Amniotic epithelial cell (primary cell): ENCODE data around the gene PIGN.
A peak's percentile ranks its signal among the peaks of the same experiment; 100 is the strongest.

Experiments
- DNase-seq: peaks from one replicate; pipeline ENCODE4 v3.0.0-alpha.2; 2010; ENCODE audit warnings: low read depth

The PIGN gene, protein sequence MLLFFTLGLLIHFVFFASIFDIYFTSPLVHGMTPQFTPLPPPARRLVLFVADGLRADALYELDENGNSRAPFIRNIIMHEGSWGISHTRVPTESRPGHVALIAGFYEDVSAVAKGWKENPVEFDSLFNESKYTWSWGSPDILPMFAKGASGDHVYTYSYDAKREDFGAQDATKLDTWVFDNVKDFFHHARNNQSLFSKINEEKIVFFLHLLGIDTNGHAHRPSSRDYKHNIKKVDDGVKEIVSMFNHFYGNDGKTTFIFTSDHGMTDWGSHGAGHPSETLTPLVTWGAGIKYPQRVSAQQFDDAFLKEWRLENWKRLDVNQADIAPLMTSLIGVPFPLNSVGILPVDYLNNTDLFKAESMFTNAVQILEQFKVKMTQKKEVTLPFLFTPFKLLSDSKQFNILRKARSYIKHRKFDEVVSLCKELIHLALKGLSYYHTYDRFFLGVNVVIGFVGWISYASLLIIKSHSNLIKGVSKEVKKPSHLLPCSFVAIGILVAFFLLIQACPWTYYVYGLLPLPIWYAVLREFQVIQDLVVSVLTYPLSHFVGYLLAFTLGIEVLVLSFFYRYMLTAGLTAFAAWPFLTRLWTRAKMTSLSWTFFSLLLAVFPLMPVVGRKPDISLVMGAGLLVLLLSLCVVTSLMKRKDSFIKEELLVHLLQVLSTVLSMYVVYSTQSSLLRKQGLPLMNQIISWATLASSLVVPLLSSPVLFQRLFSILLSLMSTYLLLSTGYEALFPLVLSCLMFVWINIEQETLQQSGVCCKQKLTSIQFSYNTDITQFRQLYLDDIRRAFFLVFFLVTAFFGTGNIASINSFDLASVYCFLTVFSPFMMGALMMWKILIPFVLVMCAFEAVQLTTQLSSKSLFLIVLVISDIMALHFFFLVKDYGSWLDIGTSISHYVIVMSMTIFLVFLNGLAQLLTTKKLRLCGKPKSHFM

DNA sequence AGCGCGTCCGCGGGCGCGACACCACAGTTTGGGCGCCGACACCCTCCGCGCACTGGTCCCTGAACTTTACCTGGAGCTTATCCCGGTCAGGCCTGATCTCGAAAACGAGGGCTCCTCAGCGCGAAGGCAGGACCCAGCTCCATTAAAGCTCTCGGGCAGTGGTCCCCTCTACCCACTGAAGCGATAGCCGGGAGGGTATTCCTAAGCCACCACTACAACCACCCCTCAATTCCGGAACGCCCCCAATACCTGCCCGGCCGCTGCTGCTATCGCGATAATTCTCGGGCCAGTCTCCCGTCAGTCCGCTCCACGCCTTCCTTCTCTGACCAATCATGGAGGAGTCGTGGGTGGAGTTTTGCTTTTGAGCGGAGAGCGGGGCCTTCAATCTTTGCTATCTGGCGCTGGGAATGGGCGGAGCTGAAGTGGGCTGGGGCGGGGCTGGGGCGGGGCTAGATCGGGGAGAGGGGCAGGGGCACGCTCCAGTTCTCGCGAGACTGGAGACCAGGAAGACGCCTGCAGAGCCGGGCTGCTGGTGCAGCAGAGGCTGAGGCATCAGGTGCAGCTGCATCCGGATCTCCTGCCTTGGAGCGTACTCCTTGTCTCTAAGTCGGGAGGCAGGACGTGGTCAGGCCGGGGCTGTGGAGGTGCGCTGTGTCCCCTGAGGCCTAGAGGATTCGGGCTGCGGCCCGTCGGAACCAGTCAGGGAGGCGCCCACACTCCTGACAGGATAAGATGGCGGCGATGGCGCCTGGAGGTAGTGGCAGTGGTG is at the start of gene PIGN, which contains the start of gene RELCH:
Gene PIGN (minus strand): TSS at position 283 of the 769 bp plus-strand sequence. CDS start 25,703 bp downstream, outside the sequence.
Gene RELCH (plus strand): TSS at position 482 of the 769 bp plus-strand sequence. CDS start 251 bp downstream, at position 733.
- peak; percentile 97 for DNase-seq

DNA sequence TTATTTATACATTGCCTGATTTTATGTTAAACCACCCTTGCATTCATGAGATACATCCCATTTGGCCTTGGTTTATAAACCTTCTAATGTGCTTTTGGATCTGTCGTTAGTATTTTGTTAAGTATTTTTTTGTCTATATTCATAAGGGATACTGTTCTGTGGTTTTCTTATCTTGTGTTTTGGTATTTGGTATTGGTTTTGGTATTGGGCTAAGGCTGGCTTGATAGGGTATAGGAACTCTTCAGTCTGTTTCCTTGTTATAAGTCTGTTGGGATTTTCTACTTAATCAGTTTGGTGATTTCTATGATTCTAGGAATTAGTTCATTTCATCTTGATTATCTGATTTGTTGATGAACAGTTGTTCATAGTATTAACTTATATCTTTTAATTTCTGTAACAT is 49.4 kb upstream of the PIGN start:
- DNase-seq = no peak

DNA sequence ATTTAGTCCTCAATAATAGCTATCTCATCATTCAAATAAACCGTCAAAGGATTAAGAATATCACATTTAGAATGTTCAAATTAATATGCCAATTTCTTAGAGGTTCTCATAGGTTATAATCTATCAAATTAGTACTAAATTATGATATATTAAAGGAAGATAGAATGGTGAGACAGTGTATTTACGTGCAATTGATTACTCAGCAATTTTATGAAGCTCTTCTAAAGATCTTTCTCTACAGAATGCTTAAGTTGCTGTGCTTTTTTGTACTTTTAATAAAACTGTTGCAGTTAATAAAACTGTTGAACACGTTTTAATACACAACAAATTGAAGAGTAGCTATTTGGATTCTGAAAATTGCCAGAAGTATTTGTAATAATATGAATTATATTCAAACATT is 39.2 kb upstream of the PIGN start:
- no peak for DNase-seq

DNA sequence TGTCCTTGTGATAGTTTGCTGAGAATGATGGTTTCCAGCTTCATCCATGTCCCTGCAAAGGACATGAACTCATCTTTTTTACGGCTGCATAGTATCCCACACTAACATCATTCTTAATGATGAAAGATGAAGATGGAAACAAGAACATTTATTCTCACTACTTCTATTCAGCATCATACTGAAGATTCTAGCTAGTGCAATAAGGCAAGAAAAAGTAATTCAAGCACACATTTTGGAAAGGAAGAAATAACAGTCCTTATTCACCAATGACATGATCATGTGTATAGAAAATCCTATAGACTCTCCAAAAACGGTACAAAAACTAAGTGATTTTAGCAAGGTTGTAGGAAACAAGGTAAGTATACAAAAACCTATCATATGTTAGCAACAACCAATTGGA is 37.4 kb upstream of the PIGN start:
- DNase-seq = no peak

DNA sequence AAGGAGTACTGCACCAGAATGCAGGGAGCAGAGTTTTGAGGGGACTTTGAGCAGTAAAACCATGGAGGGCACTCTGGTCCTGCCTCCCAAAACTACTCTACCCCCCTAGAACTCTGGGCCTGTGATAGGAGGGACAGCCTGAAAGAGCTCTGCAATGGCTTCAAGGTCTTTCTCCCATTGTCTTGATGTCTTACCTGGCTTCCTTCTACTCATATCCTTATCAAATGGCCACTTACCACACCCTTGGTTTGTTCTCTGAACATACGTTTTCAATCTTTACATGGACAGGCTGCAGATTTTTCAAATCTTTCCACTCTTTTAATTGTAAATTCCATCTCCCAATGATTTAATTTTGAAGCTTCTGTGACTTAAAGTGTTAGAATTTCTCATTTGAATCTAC is 27.9 kb upstream of the PIGN start:
- DNase-seq = no peak

DNA sequence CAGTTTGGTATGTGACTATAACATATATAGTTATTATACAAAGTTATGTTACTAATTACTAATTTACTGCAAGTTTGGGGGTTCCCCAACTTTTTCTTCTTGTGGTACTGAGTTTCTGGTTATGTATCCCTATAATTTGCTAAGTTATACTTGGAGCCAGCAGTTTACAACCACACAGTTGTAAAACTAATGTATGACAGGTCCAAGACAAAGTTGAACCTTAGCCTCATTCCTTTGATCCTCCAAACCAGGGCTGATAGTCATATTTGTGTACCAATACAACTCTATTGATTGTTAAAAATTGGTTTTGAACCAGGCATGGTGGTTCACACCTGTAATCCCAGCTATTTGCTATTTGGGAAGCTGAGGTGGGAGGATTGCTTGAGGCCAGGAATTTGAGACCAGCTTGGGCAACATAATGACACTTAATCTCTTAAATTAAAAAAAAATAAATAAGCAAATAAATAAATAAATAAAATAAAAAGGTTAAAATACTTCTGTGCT is 24.5 kb upstream of the PIGN start:
- DNase-seq = no peak

DNA sequence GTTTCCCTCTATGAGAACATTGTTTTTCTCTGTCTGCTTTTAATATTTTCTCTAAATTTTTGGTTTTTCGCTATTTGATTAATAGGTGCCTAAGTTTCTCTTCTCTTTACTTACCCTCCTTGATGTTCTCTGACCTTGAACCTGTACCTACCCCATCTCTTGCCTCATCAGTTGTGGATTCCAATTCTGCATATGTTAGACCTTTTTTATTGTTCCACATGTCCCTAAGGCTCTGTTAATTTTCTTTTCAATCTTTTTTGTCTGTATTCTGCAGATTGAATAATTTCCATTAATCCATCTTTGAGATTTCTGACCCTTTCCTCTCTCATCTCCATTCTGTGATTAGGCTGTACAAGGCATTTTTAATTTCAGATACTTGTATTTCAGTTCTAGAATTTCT is 23.3 kb upstream of the PIGN start:
- DNase-seq = no peak

DNA sequence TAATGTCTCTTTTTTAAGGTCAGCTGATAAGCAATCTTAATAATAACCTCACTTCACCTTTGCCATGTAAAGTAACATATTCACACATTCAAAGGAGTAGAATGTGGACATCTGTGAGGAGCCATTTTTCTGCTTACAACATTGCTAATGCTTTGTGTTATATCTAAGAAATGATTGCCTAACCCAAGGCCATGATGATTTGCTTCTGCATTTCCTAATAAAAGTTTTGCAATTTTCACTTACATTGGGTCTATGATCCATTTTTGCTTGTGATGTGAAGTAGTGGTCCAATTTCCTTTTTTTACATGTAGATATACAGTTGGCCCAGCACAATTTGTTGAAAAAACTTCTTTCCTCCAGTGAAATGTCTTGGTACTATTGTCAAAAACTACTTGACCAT is 22.2 kb upstream of the PIGN start:
- peak; percentile 70 for DNase-seq

DNA sequence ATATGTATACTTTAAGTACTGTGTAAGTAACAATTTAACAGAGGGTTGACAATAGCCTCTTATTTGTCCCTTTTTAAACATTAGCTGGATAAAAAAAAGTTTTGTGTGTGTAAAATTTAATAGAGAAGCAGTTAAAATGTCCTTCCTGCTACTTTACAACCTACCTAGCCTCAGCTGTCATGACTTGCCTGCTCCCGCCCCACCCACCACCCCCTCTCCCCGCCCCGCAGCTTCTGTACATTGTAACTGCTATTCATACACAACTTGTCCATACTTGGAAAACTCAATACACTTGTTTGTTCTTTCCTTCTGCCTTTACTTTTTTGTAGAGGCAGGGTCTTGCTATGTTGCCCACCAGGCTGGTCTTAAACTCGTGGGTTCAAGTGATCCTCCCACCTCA is 19.7 kb upstream of the PIGN start:
- no peak for DNase-seq

DNA sequence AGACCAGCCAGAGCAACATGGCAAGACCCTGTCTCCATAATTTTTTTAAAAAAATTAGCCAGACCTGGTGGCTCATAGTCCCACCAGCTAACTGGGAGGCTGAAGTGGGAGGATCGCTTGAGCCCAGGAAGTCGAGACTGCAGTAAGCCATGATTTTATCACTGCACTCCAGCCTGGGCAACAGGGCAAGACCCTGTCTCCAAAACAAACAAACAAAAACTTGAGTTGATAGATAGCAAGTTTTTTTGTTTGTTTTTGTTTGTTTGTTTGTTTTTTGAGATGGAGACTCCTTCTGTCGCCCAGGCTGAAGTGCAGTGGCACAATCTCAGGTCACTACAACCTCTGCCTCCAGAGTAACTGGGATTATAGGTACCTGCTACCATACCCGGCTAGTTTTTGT is 19.0 kb upstream of the PIGN start:
- DNase-seq = no peak

DNA sequence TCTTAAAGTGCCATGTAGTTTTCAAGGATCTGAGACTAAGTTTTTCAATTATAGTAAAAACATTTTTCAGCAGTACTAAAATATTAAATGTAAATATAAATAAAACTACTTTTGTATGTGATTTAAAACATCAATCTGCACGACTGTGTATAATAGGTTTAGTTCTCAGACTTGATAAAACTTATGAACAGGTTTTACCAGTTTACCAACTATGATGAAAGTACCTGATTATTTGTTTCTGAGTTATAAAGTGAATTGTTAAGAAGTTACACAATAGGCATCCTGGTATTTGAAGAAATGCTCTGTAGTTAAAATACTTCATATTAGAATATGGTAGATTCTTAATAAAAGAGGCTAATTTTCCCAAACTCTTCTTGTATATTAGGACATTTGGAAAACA is 15.0 kb upstream of the PIGN start:
- DNase-seq = no peak

DNA sequence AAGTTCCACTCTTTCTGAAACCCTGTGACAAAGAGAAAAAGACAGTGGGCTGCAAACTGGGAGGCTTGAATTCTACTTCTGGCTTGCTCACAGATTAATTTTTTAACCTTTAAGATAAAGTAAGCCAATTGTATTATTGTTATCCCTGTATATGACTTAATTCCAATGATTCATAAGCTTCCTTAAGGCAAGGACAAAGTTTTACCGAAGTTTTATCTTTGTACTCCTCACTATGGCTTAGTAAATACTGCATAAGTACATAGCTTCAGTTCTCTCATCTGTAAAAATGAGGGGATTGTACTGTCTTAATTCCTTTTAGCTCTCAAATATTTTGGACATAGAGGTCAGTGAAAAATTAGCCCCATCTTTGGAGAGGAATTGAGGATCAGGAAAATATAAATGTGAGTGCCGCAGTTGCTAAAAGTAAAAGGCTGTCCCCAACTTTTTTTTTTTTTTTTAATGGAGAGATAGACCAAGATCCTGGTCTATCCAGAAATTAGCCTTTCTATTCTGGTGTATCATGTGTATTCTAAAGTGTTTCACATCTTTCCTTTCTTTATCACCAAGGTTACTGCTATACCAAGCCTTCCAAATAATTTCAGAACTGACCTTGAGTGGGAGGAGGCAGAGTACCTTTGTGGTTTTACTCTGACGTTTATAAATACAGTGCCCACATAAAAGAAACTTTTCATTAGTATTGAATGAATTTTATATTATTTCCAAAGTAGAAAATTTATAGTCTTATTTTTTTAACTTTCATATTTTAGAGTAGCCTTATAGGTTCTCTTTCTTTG is 13.5 kb upstream of the PIGN start:
- DNase-seq = peak; percentile 45

DNA sequence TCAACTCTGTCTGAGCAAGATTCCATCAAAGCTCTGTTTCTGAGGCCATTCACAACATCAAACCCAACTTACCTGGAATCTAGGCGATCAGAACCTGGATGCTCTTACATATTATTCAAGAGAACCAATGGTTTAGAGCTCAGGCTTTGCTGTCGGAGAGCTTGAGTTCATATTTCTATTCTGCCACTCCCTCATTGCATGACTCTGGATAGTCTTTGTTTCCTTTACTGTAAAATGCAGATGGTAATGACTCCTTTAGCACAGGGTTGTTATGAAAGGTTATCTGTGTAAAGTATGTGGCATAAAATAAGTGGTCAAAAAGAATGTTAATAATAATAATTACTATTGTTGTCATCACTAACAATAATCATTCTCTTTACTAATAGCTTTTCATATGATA is 12.8 kb upstream of the PIGN start:
- no peak for DNase-seq

DNA sequence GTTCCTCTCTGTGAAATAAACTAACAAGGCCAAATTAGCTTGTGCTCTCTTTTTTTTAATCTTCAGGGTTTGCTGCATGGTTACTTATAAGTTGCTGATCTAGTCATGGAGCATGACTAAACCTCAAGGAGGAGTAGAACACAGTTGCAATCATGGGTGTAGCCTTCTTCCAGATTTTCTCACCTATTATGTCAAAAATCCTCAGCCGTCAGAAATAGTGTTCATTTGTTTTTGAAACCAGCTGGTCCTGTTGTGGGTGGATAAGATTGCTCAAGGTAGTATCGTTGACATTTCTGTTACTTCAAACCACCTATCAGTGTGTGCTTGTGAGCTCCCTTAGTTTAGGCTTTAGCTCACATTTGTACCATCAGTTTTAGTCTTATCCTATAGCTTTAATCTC is 11.4 kb upstream of the PIGN start:
- peak; percentile 23 for DNase-seq

DNA sequence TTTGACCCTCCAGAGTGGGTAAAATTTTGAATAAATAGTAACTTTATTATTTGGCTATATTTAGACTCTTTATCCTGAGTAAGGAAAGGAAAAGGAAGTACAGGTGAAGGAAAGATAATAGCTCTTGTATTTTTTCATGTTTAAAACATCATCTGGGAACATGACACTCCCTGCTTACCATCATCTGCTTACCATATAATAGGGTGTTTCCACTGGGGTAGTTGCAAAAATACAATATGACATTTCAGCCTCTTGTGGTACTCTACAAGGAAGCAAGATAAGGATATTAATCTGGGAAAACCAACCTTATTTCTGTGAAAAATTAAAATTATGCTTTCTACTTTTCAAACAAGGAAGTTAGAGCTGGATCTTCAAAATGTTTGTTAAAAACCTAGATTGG is 10.1 kb upstream of the PIGN start:
- DNase-seq = no peak

DNA sequence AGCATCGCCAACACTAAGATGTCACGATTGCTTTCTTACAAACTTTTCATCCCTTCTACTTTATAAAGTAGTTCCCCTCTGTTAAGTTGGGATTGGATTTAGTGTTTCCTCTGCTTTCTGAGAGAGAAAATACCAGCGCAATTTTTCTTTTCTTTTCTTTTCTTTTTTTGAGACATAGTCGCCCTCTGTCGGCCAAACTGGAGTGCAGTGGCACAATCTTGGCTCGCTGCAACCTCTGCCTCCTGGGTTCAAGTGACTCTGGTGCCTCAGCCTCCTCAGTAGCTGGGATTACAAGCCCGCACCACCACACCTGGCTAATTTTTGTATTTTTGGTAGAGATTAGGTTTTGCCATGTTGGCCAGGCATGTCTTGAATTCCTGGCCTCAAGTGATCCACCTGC is 9.2 kb upstream of the PIGN start:
- DNase-seq = no peak

DNA sequence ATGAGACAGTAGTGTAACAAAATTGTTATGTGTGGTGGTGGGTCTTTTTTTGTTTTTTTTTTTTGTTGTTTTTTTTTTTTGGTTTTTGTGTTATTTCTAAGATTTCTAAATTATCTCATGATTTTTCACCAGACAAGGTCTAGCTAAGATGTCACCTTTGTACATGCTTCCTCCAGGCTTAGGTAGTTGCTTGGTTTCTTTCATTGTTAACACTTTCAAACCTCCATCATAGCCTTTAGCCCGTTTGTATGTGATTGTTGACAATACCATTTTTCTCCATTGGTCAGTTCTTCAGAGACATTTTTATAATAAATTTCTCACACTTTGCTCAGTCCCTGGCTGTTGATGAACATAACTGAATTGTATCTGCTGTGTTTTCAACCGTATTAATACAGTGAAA is 2.4 kb upstream of the PIGN start:
- no peak for DNase-seq

DNA sequence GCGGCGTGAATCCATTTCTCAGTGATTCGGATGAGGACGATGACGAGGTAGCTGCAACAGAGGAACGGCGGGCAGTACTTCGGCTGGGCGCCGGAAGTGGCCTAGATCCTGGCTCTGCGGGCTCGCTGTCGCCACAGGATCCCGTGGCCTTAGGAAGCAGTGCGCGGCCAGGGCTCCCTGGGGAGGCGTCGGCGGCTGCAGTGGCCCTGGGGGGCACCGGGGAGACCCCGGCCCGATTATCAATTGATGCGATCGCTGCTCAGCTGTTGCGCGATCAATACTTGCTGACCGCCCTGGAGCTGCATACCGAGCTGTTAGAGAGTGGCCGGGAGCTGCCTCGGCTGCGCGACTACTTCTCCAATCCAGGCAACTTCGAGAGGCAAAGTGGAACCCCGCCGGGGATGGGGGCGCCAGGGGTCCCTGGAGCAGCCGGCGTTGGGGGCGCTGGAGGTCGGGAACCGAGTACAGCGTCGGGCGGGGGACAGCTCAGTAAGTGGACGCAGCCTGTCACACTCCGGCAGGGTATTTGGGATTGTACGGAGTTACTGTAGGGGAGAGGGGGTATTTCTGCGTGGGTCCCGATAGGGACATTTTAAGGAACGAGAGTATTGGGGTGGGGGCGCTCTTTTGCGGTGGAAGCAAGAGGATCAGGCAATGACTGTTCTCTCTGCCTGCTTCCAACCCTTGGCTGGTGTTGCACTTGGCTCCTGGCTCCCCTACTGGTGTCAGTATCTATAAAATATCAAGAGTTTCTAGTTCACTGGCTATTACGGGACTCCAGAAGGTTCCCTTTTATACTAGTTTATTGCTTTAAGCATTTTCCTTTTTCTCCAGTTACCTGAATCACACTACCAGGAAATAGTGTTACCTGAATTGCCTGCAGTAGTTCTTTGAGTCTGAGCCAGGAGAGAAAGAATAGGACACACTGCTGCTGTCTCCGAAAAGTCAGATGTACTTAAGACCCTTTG is 971 bp upstream of the PIGN start:
- DNase-seq = peak; percentile 15

DNA sequence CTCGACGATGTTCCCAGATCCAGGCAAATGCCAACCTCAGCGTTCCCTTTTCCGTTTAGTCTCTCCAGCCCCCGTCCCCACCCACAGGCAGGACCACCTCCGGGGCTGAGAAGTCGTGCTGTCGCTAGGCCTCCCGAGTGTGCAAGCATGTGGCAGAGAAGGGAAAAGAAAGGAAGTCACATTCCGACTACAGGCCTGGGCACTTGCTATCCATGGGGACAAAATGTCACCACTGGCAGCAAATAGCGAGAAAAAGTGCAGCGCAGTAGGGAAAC is 420 bp downstream of the PIGN start:
- DNase-seq = no peak

DNA sequence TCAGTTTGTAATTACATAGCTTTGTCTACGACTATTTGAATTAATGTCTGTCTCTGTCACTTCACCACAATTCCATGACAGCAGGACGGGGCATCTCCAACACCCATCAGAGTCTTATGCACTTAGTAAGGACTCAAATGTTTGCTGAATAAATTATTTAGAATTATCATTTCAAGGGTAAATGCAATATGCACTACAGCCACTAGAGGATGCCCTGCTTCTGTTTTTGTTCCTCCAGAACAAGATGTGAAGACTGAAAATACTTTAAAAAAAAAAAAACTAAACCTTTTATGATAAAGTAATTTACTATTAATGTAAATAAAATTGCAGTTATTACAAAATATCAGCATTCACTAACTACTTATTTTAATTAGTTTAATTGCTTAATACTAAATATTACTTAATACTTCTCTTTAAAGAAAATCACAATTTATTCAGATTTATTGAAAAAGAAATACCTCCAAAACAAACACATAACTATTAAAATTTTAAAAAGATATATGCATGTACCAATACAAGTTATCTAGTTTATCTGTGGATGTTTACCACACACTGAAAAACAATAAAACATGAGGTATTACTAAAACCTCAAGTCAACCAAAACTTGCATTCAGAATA is 3.2 kb downstream of the PIGN start:
- DNase-seq = peak; percentile 51
